Caco-2 (cell line): ENCODE data around the gene DSCAM. TPM values are rescaled to one million over a fixed set of nuclear protein-coding genes. Genes with fewer than 3 reads are reported as not detected.

ENCODE experiments used
- BruUV-seq: library from RNA; stranded (reverse); fragments of 400-500 nt; replicated peaks from 2 replicates; lab custom pipeline; 2021; lab: Mats Ljungman, UMichigan
- CTCF ChIA-PET: fragments of 300-600 bp; sonication (Branson Sonifier 250); formaldehyde crosslinking; loops from one replicate; lab custom pipeline; 2022; ENCODE audit warnings: antibody characterized with exemption; lab: Charles Lee
- POLR2A ChIA-PET: fragments of 300-600 bp; sonication (Branson Sonifier 250); formaldehyde crosslinking; loops from one replicate; lab custom pipeline; 2022; ENCODE audit warnings: antibody characterized with exemption; lab: Charles Lee
- DNase-seq, 2 experiments: peaks; one replicate each; pipeline versions ENCODE4 v3.0.0 to v3.0.0-alpha.2; 2020 to 2022
- H3K27me3 ChIP-seq: replicated peaks from 2 replicates; pipeline ENCODE4 v1.6.0; 2011; ENCODE audit warnings: low read length; ENCODE audit not compliant: control insufficient read depth, insufficient read depth
- H3K36me3 ChIP-seq: 2 replicates; pipeline ENCODE4 v1.5.1; 2011; ENCODE audit warnings: low read length; ENCODE audit not compliant: control insufficient read depth, insufficient read depth
- H3K4me1 ChIP-seq: fragments of 250-450 bp; sonication (Bioruptor Pico); 2 replicates; pipeline ENCODE4 v1.5.1; 2020; ENCODE audit warnings: mild to moderate bottlenecking
- H3K4me3 ChIP-seq: 2 replicates; pipeline ENCODE4 v1.5.1; 2011; ENCODE audit warnings: low read depth, mild to moderate bottlenecking, control low read depth, low read length
- H3K9me3 ChIP-seq: fragments of 250-450 bp; sonication (Bioruptor Pico); 2 replicates; pipeline ENCODE4 v1.5.1; 2020; ENCODE audit warnings: mild to moderate bottlenecking, moderate library complexity
- H3K27ac Mint-ChIP-seq: one replicate; pipeline ENCODE4 v1.8.0; 2022; ENCODE audit warnings: mixed read lengths; ENCODE audit not compliant: unreplicated experiment
- H3K27me3 Mint-ChIP-seq: one replicate; pipeline ENCODE4 v1.8.0; 2022; ENCODE audit warnings: mixed read lengths; ENCODE audit not compliant: insufficient read depth, unreplicated experiment
- H3K36me3 Mint-ChIP-seq: one replicate; pipeline ENCODE4 v1.8.0; 2022; ENCODE audit warnings: mild to moderate bottlenecking, mixed read lengths; ENCODE audit not compliant: insufficient read depth, unreplicated experiment
- H3K4me1 Mint-ChIP-seq: one replicate; pipeline ENCODE4 v1.8.0; 2022; ENCODE audit warnings: low read depth, mixed read lengths; ENCODE audit not compliant: unreplicated experiment
- H3K4me3 Mint-ChIP-seq: one replicate; pipeline ENCODE4 v1.8.0; 2022; ENCODE audit warnings: mild to moderate bottlenecking, moderate library complexity, mixed read lengths; ENCODE audit not compliant: unreplicated experiment
- H3K9me3 Mint-ChIP-seq: one replicate; pipeline ENCODE4 v1.8.0; 2022; ENCODE audit warnings: mixed read lengths; ENCODE audit not compliant: unreplicated experiment
- intact Hi-C: fragments of 100-400 bp; cut with micrococcal nuclease; formaldehyde crosslinking; loops from one replicate; pipeline ENCODE4 v1.10.0; 2022; ENCODE audit not compliant: unreplicated experiment
- total RNA-seq: library from RNA; stranded (reverse); gene quantifications from 2 replicates; pipeline ENCODE4 v1.2.3, GENCODE V29; 2022
- TF ChIP-seq, protein P1 (sequence below), 2 experiments: fragments of 200-600 bp in 1 of 2; IDR thresholded peaks; 1 replicate in 1 of 2; 2 replicates in 1 of 2; pipeline versions ENCODE4 v1.5.1 to v1.8.0; 2011 to 2022; ENCODE audit warnings: antibody characterized with exemption in 1 of 2, control low read depth in 1 of 2, inconsistent platforms in 1 of 2, low read depth in 1 of 2, low read length in 1 of 2, mild to moderate bottlenecking in 1 of 2, moderate library complexity in 1 of 2; ENCODE audit not compliant: insufficient read depth in 1 of 2, severe bottlenecking in 1 of 2, unreplicated experiment in 1 of 2

DSCAM gene
- total RNA-seq, 1 experiment from 2014 or later, result not detected

DNA sequence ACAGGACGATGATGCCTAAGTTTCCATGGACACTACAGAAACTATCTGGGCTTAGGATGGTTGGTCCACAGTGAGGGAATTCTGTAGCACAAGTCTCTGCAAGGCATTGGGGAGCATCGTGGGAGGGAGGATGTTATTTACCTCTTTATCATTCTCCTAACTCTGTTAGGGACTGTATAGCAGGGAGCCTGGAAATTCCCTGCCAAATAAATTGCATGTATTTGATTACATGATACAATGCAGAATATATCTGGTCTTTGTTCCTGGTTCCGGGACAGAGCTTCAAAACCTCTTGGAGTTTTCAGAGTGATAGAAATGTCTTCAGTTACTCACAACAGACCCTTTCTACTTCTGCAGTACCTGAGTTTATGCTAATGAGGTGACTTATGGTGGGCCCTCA lies 593.8 kb downstream of the DSCAM start:
- no peak overlapping the region for H3K4me3 ChIP-seq
- H3K27ac Mint-ChIP-seq, result no peak overlapping the region
- H3K4me1 Mint-ChIP-seq, result no peaks in the 10 kb centered on the region
- ChIA-PET POLR2A (no interaction called here), CTCF (no interaction called here)
- no peaks in the 10 kb centered on the region for H3K9me3 ChIP-seq
- DNase-seq, result no peak
- H3K4me3 Mint-ChIP-seq, result no peak overlapping the region
- H3K27me3 Mint-ChIP-seq, result peaks cover 11% of the 10 kb centered on the region
- TF ChIP-seq, protein P1, sequence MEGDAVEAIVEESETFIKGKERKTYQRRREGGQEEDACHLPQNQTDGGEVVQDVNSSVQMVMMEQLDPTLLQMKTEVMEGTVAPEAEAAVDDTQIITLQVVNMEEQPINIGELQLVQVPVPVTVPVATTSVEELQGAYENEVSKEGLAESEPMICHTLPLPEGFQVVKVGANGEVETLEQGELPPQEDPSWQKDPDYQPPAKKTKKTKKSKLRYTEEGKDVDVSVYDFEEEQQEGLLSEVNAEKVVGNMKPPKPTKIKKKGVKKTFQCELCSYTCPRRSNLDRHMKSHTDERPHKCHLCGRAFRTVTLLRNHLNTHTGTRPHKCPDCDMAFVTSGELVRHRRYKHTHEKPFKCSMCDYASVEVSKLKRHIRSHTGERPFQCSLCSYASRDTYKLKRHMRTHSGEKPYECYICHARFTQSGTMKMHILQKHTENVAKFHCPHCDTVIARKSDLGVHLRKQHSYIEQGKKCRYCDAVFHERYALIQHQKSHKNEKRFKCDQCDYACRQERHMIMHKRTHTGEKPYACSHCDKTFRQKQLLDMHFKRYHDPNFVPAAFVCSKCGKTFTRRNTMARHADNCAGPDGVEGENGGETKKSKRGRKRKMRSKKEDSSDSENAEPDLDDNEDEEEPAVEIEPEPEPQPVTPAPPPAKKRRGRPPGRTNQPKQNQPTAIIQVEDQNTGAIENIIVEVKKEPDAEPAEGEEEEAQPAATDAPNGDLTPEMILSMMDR (IDR thresholded peaks at IDR 0.05; ENCODE audit: insufficient read depth in 1 of 2, low read depth in 1 of 2, low read length in 1 of 2, severe bottlenecking in 1 of 2, unreplicated experiment in 1 of 2), result no peak
- intact Hi-C loops, result no loop called here
- H3K27me3 ChIP-seq, result no peaks in the 10 kb centered on the region
- no peaks in the 10 kb centered on the region for H3K4me1 ChIP-seq
- no TSS peak for BruUV-seq
- H3K36me3 ChIP-seq, result no peaks in the 10 kb centered on the region
- H3K36me3 Mint-ChIP-seq, result no peaks in the 10 kb centered on the region
- peaks cover 16% of the 10 kb centered on the region for H3K9me3 Mint-ChIP-seq

DNA sequence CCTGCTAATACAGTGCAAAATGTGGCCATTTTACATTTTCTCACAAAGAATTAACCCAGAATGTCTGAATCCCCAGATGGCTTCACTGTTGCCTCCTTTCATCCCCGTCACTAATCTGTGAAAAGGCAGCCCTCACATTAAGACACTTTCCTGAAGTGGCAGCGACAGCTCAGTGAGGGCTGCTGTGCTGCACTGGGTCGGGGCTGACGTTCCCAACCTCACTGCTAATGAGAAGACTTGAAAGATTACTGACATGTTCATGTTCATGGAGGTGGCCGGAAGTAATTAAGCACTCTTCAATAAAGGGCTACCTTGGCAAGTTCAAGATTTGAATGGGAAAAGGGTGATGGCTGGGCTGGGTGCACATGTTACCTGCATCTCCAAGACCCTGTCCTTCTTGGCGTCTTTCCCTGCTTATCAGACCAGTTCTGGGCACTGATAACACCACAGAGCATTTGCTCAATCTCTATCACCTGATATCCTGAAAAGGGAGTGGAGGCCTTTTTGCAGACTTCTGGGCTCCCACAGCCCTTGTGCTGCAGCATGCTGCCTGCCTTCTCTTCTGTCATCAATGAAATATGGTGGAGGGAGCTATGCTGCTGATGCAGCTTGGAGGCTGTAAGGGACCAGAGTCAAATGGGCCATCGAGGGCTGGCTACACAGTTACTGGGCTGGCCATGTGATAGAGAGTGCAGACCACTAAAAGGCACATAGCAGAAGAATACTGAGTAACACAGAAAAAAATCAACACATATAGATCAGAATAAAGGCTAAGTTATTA lies 596.3 kb downstream of the DSCAM start:
- intact Hi-C loops, result no loop called here
- ChIA-PET CTCF (no interaction called here), POLR2A (no interaction called here)
- Histone ChIP-seq H3K4me3 (no peak overlapping the region), H3K4me1 (no peaks in the 10 kb centered on the region), H3K9me3 (no peaks in the 10 kb centered on the region), H3K27me3 (no peaks in the 10 kb centered on the region), H3K36me3 (no peaks in the 10 kb centered on the region)
- Mint-ChIP-seq H3K36me3 (no peaks in the 10 kb centered on the region), H3K27me3 (peaks cover 8% of the 10 kb centered on the region), H3K27ac (no peak overlapping the region), H3K4me3 (no peak overlapping the region), H3K4me1 (no peaks in the 10 kb centered on the region), H3K9me3 (peaks cover 18% of the 10 kb centered on the region)
- no peak for DNase-seq
- BruUV-seq, result no TSS peak
- TF ChIP-seq, protein P1 (IDR thresholded peaks at IDR 0.05; ENCODE audit: insufficient read depth in 1 of 2, low read depth in 1 of 2, low read length in 1 of 2, severe bottlenecking in 1 of 2, unreplicated experiment in 1 of 2), result no peak

DNA sequence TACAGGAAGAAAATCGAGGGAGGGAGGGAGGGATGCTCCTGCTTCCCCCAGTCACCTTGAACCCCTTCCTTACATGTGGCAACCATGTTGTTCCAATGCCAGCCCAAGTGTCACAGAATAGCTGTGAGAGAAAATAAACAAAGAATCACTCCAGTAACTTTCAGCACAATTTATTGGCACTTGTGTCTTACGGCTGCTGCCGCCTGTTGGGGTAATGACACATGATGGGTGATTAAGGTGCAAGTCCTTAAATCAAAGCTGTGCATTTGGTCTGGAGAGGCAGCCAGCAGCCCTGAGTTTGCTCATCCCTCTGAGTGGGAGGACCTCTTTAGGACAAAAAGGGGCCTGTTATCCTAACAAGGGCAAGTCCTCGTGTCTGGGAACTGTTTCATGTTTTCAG lies 602.0 kb downstream of the DSCAM start:
- intact Hi-C loops, result no loop called here
- Mint-ChIP-seq H3K4me3 (no peak overlapping the region), H3K27ac (no peak overlapping the region), H3K9me3 (peaks cover 18% of the 10 kb centered on the region), H3K27me3 (peaks cover 14% of the 10 kb centered on the region), H3K4me1 (no peaks in the 10 kb centered on the region), H3K36me3 (no peaks in the 10 kb centered on the region)
- no peak for DNase-seq
- Histone ChIP-seq H3K27me3 (no peaks in the 10 kb centered on the region), H3K36me3 (no peaks in the 10 kb centered on the region), H3K4me3 (no peak overlapping the region), H3K4me1 (no peaks in the 10 kb centered on the region), H3K9me3 (no peaks in the 10 kb centered on the region)
- no TSS peak for BruUV-seq
- POLR2A ChIA-PET, result no interaction called here
- CTCF ChIA-PET, result no interaction called here
- TF ChIP-seq, protein P1 (IDR thresholded peaks at IDR 0.05; ENCODE audit: insufficient read depth in 1 of 2, low read depth in 1 of 2, low read length in 1 of 2, severe bottlenecking in 1 of 2, unreplicated experiment in 1 of 2), result no peak
